IPS-NIHi7 (cell line): ENCODE measurements around the gene SNORC.

Experiments
- DNase-seq: peaks from one replicate; pipeline ENCODE4 v3.0.0; 2012; ENCODE audit warnings: mixed read lengths; ENCODE audit errors: extremely low spot score

The SNORC gene

GRCh38 chr2:232882505-232883115, 12.5 kb downstream of the SNORC start:
- DNase-seq, result no peak

- DNase-seq, result no peak
Measured at GRCh38 chr2:232883116-232883721, 13.2 kb downstream of the SNORC start.

GRCh38 chr2:232884001-232884421, 13.9 kb downstream of the SNORC start:
- no peak for DNase-seq

GRCh38 chr2:232884549-232885263, 14.6 kb downstream of the SNORC start:
- DNase-seq, result no peak

- DNase-seq, result no peak
Measured at GRCh38 chr2:232885264-232885961, 15.3 kb downstream of the SNORC start.

- no peak for DNase-seq
Measured at GRCh38 chr2:232886176-232886575, 16.1 kb downstream of the SNORC start.

- DNase-seq, result no peak
Measured at GRCh38 chr2:232886632-232887031, 16.6 kb downstream of the SNORC start.

- DNase-seq, result peak; percentile 65
Measured at GRCh38 chr2:232887171-232887850, 17.2 kb downstream of the SNORC start.

GRCh38 chr2:232888099-232888836, 18.2 kb downstream of the SNORC start:
- DNase-seq, result no peak

GRCh38 chr2:232888839-232889529, 18.9 kb downstream of the SNORC start:
- no peak for DNase-seq

GRCh38 chr2:232889876-232890401, 19.9 kb downstream of the SNORC start:
- DNase-seq, result no peak

GRCh38 chr2:232890536-232890895, 20.5 kb downstream of the SNORC start:
- no peak for DNase-seq

- peak; percentile 75 for DNase-seq
Measured at GRCh38 chr2:232890896-232891601, 21.0 kb downstream of the SNORC start.

- no peak for DNase-seq
Measured at GRCh38 chr2:232891621-232892071, 21.6 kb downstream of the SNORC start.

- no peak for DNase-seq
Measured at GRCh38 chr2:232892221-232892620, 22.2 kb downstream of the SNORC start.

- no peak for DNase-seq
Measured at GRCh38 chr2:232892843-232893242, 22.8 kb downstream of the SNORC start.

- no peak for DNase-seq
Measured at GRCh38 chr2:232893834-232894233, 23.8 kb downstream of the SNORC start.

- DNase-seq, result no peak
Measured at GRCh38 chr2:232894251-232894650, 24.2 kb downstream of the SNORC start.

GRCh38 chr2:232894746-232895145, 24.7 kb downstream of the SNORC start:
- DNase-seq, result no peak

GRCh38 chr2:232896111-232896510, 26.0 kb downstream of the SNORC start:
- DNase-seq, result no peak
